Fibroblast of lung (primary cell): ENCODE data around the gene PDE8B.

Experiments
- CTCF ChIP-seq, 2 donors: IDR thresholded peaks in 1 of 2; conservative IDR thresholded peaks in 1 of 2; 1 replicate in 1 of 2; 2 replicates in 1 of 2; pipeline ENCODE4 v1.5.1; 2011 to 2012; ENCODE audit warnings: low read length in 2 of 2, control low read depth in 1 of 2, inconsistent platforms in 1 of 2, low read depth in 1 of 2, mild to moderate bottlenecking in 1 of 2
- EZH2 ChIP-seq: IDR thresholded peaks from 2 replicates; pipeline ENCODE4 v1.5.1; 2012; ENCODE audit warnings: low read length, control low read depth, mild to moderate bottlenecking; ENCODE audit errors: missing control alignments

- no peak for TF ChIP-seq CTCF (conservative IDR thresholded peaks at IDR 0.05 in 1 of 2, IDR thresholded peaks at IDR 0.05 in 1 of 2; ENCODE audit: low read depth in 1 of 2, low read length in 2 of 2)
- no peak for TF ChIP-seq EZH2
These were observed 25.6 kb downstream of the PDE8B start for GRCh38 chr5:77235846-77236721.
